GM19238 (cell line): ENCODE measurements around the gene GUCY1B1.

Experiments
- DNase-seq: peaks from one replicate; pipeline ENCODE4 v3.0.0; 2011; ENCODE audit warnings: low spot score; ENCODE audit not compliant: insufficient read length

GUCY1B1 gene

GRCh38 chr4:155758481-155759371 is at the start of gene GUCY1B1:
Gene GUCY1B1, plus strand, starts transcription at chr4:155759021. Its CDS starts 120 bp downstream, at chr4:155759141.
- DNase-seq: peak; percentile 83

GRCh38 chr4:155709918-155710317 is 48.9 kb upstream of the GUCY1B1 start:
- DNase-seq: no peak

- DNase-seq: no peak
Measured at GRCh38 chr4:155711556-155711955, 47.3 kb upstream of the GUCY1B1 start.

GRCh38 chr4:155712846-155713245 is 46.0 kb upstream of the GUCY1B1 start:
- DNase-seq: no peak

- DNase-seq: no peak
Measured at GRCh38 chr4:155713911-155714310, 44.9 kb upstream of the GUCY1B1 start.

- no peak for DNase-seq
Measured at GRCh38 chr4:155722336-155722735, 36.5 kb upstream of the GUCY1B1 start.

- DNase-seq: no peak
Measured at GRCh38 chr4:155722816-155723499, 35.9 kb upstream of the GUCY1B1 start.

GRCh38 chr4:155724731-155725130 is 34.1 kb upstream of the GUCY1B1 start:
- no peak for DNase-seq

GRCh38 chr4:155734065-155734464 is 24.8 kb upstream of the GUCY1B1 start:
- DNase-seq: no peak

- DNase-seq: no peak
Measured at GRCh38 chr4:155734951-155735350, 23.9 kb upstream of the GUCY1B1 start.

GRCh38 chr4:155735496-155735895 is 23.3 kb upstream of the GUCY1B1 start:
- DNase-seq: no peak

GRCh38 chr4:155738548-155738947 is 20.3 kb upstream of the GUCY1B1 start:
- no peak for DNase-seq

GRCh38 chr4:155741546-155741945 is 17.3 kb upstream of the GUCY1B1 start:
- no peak for DNase-seq

GRCh38 chr4:155742310-155743015 is 16.4 kb upstream of the GUCY1B1 start:
- no peak for DNase-seq

- DNase-seq: no peak
Measured at GRCh38 chr4:155745984-155746383, 12.8 kb upstream of the GUCY1B1 start.

- no peak for DNase-seq
Measured at GRCh38 chr4:155748039-155748438, 10.8 kb upstream of the GUCY1B1 start.

GRCh38 chr4:155749041-155749440 is 9.8 kb upstream of the GUCY1B1 start:
- no peak for DNase-seq

GRCh38 chr4:155751569-155751968 is 7.3 kb upstream of the GUCY1B1 start:
- DNase-seq: no peak

- DNase-seq: no peak
Measured at GRCh38 chr4:155757745-155758265, 1.0 kb upstream of the GUCY1B1 start.

- peak; percentile 5 for DNase-seq
Measured at GRCh38 chr4:155759372-155760252, 791 bp downstream of the GUCY1B1 start.

- no peak for DNase-seq
Measured at GRCh38 chr4:155761047-155761446, 2.2 kb downstream of the GUCY1B1 start.
